ENCODE data around the gene SKI.

DNA sequence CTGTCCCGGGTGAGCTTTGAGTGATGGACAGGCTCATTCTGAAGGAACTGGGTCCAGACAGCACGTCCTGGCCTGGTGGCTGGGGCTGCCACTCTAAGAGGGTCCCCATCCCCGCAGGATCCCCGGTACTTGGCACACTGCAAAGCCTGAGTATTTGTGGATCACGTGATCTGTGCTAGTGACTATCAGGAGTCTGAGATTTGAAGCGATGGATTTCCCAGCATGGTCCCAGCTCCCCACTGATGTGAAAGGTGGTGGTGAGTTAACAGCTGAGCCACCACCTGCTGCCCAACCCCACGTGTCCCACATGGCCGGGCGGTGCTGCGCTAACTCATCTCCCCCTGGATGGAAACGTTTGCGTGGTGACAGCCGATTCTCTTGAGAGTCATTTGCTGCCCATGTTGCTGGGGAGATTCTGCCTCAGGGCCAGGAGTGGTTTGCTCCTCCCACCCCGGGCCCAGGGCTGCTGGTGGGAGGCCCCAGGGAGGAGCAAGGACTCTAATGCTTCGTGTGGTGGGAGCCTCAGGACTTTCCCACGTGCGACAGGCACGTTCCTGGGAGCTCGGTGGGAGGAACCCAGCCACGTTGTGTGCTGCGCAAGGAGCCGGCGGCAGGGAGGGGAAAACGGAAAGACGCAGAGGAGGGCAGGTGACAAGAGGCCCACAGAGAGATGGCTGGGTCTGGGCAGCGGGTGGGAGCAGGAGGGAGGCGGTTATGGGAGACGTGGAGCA, 48.7 kb upstream of the SKI start:
- no peak for TF ChIP-seq POLR2AphosphoS5 (IDR thresholded peaks at IDR 0.05; ENCODE audit: low read depth)
- TF ChIP-seq, protein P1, sequence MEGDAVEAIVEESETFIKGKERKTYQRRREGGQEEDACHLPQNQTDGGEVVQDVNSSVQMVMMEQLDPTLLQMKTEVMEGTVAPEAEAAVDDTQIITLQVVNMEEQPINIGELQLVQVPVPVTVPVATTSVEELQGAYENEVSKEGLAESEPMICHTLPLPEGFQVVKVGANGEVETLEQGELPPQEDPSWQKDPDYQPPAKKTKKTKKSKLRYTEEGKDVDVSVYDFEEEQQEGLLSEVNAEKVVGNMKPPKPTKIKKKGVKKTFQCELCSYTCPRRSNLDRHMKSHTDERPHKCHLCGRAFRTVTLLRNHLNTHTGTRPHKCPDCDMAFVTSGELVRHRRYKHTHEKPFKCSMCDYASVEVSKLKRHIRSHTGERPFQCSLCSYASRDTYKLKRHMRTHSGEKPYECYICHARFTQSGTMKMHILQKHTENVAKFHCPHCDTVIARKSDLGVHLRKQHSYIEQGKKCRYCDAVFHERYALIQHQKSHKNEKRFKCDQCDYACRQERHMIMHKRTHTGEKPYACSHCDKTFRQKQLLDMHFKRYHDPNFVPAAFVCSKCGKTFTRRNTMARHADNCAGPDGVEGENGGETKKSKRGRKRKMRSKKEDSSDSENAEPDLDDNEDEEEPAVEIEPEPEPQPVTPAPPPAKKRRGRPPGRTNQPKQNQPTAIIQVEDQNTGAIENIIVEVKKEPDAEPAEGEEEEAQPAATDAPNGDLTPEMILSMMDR (conservative IDR thresholded peaks at IDR 0.05; ENCODE audit: low read depth in 2 of 2): no peak
- no peak for TF ChIP-seq EZH2 (IDR thresholded peaks at IDR 0.05; ENCODE audit: low read depth, unreplicated experiment)
- no peak for TF ChIP-seq STAT1 (IDR thresholded peaks at IDR 0.05; ENCODE audit: unreplicated experiment)
- TF ChIP-seq, protein P2, sequence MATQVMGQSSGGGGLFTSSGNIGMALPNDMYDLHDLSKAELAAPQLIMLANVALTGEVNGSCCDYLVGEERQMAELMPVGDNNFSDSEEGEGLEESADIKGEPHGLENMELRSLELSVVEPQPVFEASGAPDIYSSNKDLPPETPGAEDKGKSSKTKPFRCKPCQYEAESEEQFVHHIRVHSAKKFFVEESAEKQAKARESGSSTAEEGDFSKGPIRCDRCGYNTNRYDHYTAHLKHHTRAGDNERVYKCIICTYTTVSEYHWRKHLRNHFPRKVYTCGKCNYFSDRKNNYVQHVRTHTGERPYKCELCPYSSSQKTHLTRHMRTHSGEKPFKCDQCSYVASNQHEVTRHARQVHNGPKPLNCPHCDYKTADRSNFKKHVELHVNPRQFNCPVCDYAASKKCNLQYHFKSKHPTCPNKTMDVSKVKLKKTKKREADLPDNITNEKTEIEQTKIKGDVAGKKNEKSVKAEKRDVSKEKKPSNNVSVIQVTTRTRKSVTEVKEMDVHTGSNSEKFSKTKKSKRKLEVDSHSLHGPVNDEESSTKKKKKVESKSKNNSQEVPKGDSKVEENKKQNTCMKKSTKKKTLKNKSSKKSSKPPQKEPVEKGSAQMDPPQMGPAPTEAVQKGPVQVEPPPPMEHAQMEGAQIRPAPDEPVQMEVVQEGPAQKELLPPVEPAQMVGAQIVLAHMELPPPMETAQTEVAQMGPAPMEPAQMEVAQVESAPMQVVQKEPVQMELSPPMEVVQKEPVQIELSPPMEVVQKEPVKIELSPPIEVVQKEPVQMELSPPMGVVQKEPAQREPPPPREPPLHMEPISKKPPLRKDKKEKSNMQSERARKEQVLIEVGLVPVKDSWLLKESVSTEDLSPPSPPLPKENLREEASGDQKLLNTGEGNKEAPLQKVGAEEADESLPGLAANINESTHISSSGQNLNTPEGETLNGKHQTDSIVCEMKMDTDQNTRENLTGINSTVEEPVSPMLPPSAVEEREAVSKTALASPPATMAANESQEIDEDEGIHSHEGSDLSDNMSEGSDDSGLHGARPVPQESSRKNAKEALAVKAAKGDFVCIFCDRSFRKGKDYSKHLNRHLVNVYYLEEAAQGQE (IDR thresholded peaks at IDR 0.05; ENCODE audit: unreplicated experiment): no peak
- no peak for TF ChIP-seq JUNB (IDR thresholded peaks at IDR 0.05; ENCODE audit: unreplicated experiment)
- TF ChIP-seq ZNF114 (CRISPR knock-in tag; IDR thresholded peaks at IDR 0.05): no peak
- TF ChIP-seq, protein P3, sequence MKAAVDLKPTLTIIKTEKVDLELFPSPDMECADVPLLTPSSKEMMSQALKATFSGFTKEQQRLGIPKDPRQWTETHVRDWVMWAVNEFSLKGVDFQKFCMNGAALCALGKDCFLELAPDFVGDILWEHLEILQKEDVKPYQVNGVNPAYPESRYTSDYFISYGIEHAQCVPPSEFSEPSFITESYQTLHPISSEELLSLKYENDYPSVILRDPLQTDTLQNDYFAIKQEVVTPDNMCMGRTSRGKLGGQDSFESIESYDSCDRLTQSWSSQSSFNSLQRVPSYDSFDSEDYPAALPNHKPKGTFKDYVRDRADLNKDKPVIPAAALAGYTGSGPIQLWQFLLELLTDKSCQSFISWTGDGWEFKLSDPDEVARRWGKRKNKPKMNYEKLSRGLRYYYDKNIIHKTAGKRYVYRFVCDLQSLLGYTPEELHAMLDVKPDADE (IDR thresholded peaks at IDR 0.05): no peak
- TF ChIP-seq EZH2phosphoT487 (IDR thresholded peaks at IDR 0.05; ENCODE audit: unreplicated experiment): no peak
- no peak for TF ChIP-seq CREB1 (CRISPR knock-in tag; IDR thresholded peaks at IDR 0.05; ENCODE audit: low read depth)
- no peak for TF ChIP-seq NANOG (IDR thresholded peaks at IDR 0.05; ENCODE audit: borderline replicate concordance)
- TF ChIP-seq ZNF331 (CRISPR knock-in tag; IDR thresholded peaks at IDR 0.05; ENCODE audit: low read depth): no peak
- TF ChIP-seq, protein P4, sequence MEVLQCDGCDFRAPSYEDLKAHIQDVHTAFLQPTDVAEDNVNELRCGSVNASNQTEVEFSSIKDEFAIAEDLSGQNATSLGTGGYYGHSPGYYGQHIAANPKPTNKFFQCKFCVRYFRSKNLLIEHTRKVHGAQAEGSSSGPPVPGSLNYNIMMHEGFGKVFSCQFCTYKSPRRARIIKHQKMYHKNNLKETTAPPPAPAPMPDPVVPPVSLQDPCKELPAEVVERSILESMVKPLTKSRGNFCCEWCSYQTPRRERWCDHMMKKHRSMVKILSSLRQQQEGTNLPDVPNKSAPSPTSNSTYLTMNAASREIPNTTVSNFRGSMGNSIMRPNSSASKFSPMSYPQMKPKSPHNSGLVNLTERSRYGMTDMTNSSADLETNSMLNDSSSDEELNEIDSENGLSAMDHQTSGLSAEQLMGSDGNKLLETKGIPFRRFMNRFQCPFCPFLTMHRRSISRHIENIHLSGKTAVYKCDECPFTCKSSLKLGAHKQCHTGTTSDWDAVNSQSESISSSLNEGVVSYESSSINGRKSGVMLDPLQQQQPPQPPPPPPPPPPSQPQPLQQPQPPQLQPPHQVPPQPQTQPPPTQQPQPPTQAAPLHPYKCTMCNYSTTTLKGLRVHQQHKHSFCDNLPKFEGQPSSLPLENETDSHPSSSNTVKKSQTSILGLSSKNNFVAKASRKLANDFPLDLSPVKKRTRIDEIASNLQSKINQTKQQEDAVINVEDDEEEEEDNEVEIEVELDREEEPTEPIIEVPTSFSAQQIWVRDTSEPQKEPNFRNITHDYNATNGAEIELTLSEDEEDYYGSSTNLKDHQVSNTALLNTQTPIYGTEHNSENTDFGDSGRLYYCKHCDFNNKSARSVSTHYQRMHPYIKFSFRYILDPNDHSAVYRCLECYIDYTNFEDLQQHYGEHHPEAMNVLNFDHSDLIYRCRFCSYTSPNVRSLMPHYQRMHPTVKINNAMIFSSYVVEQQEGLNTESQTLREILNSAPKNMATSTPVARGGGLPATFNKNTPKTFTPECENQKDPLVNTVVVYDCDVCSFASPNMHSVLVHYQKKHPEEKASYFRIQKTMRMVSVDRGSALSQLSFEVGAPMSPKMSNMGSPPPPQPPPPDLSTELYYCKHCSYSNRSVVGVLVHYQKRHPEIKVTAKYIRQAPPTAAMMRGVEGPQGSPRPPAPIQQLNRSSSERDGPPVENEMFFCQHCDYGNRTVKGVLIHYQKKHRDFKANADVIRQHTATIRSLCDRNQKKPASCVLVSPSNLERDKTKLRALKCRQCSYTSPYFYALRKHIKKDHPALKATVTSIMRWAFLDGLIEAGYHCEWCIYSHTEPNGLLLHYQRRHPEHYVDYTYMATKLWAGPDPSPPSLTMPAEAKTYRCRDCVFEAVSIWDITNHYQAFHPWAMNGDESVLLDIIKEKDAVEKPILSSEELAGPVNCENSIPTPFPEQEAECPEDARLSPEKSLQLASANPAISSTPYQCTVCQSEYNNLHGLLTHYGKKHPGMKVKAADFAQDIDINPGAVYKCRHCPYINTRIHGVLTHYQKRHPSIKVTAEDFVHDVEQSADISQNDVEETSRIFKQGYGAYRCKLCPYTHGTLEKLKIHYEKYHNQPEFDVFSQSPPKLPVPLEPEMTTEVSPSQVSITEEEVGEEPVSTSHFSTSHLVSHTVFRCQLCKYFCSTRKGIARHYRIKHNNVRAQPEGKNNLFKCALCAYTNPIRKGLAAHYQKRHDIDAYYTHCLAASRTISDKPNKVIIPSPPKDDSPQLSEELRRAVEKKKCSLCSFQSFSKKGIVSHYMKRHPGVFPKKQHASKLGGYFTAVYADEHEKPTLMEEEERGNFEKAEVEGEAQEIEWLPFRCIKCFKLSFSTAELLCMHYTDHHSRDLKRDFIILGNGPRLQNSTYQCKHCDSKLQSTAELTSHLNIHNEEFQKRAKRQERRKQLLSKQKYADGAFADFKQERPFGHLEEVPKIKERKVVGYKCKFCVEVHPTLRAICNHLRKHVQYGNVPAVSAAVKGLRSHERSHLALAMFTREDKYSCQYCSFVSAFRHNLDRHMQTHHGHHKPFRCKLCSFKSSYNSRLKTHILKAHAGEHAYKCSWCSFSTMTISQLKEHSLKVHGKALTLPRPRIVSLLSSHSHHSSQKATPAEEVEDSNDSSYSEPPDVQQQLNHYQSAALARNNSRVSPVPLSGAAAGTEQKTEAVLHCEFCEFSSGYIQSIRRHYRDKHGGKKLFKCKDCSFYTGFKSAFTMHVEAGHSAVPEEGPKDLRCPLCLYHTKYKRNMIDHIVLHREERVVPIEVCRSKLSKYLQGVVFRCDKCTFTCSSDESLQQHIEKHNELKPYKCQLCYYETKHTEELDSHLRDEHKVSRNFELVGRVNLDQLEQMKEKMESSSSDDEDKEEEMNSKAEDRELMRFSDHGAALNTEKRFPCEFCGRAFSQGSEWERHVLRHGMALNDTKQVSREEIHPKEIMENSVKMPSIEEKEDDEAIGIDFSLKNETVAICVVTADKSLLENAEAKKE (CRISPR knock-in tag; IDR thresholded peaks at IDR 0.05): no peak

Measured in GM23338 (cell line).